Stimulated activated CD8-positive, alpha-beta memory T cell treated with anti-CD3 and anti-CD28 coated beads, Interleukin-4, amount 100 ng/mL, for 48 hours (primary cell): ENCODE results near the gene DNPEP.
A peak's percentile ranks its signal among the peaks of the same experiment; 100 is the strongest.
"Not testable (repeated sequence)": the region's sequence is repeated elsewhere in the genome, so short reads cannot be mapped to it uniquely, and the experiment has no call there.

Experiments
- DNase-seq: peaks from one replicate; pipeline ENCODE4 v3.0.0-alpha.2; 2020

Gene DNPEP

DNA sequence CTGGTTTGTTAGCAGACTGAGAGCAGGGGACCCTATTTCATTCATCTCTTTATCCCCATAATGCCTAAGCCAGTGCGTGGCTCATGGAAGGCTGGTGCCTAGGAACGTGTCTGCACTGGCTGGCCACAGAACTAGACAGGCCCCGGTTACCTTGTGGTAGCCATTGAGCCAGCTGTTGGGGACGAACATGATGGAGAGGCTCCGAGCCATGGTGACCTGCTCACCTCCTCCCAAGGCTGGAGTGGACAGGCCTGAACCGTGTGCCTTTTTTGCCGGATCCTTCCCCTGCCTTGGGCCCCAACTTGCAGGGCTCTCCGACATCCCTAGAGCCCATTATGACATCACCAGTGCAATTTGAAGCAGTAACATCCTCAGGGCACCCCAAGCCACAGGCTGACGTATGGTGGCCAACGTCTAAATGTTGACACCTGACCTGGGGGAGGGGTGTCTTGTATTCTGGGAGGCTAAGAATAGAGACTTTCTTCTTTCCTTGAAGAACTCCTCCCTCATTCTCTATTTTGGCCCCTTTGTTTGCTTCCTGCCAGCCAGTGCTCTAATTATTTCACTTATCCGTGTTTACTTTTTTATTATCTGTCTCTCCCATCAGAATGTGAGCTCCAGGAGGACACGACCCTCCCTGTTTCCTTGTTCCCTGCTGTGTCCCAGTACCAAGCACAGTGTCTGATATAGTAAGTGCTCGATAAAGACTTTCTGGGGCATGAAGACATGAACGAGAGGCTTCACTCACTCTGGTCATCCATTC is 12.2 kb upstream of the DNPEP start:
- DNase-seq: no peak

DNA sequence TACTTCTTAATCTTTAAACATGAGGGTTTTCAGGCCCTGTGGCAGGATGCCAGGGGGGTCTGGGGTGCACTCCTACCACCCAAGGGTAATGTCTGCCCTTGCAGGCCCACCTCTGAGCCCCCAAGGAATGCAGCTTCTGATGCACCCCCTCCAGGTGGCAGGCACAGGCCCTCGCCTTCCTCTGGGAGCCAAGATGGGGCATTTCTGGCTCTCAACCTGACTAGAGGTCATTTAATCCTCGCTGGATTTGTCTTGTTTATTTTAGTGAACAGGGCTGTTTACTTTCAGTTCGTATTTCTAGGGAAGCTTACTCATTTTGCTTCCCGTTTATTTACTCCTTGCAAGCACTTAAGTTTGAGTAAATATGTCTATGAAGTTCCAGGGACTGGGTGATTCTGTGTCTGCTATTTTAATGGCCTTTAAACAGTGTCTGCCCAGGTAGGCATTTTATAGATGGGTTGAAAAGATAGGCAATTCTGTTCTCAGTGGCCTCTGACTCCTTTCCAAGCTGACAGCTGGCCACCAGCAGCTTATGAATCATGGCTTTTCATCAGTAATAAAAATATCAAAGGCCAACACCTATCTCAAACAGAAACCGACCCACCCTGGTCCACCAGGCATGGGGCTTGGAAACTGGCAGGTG is 11.1 kb upstream of the DNPEP start:
- DNase-seq: no peak

DNA sequence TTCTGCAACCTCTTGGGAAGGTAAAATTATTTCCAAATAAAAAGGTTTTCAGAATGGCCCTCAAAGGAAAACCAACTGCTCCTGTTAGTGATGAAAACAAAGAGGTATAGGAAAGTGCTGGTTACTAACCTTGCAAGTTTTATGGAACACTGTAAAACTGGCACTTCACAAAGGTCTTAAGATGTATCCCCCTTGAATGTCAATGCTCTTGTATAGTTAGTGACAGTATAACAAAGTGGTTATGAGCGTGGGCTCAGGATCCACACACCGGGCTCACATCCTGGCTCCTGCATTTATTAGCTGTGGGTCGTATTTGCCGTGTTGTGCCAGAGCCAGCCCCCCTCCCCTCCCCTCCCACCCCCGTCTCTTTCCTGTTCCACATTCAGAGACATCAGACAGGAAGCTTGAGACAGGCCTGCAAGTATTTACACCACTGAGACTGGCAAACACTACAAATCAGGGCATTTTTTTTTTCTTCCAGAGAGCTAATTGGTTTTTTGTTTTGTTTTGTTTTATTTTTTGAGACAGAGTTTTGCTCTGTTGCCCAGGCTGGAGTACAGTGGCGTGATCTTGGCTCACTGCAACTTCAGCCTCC is 9.2 kb upstream of the DNPEP start:
- no peak for DNase-seq

DNA sequence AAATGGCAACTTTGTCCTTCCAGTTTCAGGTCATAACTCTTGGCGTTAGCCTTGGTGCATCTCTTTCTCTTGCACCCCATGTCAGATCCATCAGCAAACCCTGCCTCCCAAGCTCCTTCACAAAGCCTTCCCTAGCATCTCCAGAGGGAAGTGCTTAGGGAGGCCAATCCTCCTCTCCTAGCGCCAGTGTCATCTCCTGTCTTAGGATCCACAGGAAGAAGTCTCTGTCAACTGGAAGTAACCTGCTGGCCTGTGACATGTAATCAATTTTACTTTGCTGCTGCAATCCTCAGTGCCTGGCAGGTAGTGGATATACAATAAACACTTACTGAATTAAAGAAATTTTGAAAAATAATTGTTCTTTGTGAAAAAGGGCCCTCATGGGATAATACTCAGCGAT is 7.9 kb upstream of the DNPEP start:
- no peak for DNase-seq

DNA sequence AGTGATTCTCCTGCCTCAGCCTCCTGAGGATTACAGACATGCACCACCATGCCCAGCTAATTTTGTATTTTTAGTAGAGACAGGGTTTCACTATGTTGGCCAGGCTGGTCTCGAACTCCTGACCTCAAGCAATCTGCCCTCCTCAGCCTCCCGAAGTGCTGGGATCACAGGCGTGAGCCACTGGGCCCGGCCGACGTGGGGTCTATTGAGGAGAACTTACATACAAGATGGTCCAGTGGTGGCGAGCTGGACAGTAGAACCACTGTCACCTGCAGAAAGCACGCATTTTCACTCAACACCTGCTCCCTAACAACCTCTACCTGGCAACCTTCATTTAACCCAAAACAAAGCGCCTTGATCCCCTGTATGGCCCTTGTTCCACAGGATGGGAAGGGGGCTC is 7.3 kb upstream of the DNPEP start:
- not testable (repeated sequence) for DNase-seq

DNA sequence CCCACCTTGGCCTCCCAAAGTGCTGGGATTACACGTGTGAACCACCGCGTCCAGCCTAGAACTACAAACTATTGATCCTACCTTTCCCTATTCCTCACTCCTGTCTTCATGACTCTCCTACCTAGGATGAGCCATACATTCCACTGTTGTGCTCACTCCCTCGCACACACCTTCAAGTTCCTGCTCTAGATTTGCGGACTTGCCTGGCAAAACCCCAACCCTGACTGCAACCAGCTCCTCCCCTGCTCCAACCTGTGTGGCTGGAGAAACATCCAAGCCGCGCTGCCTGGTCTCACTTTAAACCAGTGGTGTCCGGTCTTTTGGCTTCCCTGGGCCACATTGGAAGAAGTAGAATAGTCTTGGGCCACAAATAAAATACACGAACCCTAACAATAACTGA is 5.0 kb upstream of the DNPEP start:
- no peak for DNase-seq

DNA sequence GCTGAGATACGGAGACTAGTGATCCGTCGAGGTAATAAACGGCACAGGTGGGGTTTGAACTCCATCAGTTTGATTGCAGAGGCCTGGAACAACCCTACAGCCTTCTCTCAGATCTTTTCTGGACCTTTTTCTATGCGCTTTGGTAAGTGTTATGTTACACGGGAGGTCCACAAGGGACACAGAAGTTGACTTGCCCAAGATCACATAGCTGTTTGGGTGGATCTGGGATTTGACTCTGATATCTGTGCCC is 1.1 kb upstream of the DNPEP start:
- DNase-seq: no peak

DNA sequence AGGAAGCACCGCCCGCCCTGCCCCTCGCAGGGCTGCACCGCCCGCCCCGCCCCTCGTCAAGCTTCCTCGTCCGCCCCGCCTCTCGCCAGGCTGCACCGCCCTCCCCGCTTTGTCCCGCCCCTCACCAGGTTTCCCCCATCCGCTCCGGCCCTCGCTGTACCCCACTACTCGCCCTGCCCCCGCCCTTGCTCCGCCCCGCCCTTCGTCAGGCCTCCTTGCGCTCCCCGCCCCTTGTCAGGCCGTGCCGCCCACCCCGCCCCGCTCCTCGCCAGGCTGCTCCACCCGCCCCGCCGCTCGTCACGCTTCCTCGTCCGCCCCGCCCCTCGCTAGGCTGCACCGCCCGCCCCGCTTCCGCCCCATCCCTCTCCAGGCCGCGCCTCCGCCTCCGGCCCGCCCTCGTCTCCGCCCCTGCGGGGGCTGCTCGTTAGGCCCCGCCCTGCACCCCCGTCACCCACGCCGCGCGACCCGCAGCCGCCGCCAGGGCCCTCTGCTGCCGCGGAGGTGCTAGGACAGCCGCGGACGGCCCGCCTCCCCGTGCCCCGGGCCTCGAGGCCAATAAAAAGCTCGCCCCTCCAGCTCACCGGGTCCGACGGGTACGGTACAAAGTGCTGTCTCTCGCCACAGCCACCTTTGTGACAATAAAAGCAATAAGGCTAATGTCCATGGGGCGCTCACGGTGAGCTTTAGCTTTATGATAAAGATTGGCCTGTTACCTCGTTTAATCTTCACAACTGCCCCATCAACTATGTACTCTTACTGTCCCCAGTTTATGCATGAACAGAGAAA is 602 bp upstream of the DNPEP start:
- DNase-seq: peak; percentile 99

DNA sequence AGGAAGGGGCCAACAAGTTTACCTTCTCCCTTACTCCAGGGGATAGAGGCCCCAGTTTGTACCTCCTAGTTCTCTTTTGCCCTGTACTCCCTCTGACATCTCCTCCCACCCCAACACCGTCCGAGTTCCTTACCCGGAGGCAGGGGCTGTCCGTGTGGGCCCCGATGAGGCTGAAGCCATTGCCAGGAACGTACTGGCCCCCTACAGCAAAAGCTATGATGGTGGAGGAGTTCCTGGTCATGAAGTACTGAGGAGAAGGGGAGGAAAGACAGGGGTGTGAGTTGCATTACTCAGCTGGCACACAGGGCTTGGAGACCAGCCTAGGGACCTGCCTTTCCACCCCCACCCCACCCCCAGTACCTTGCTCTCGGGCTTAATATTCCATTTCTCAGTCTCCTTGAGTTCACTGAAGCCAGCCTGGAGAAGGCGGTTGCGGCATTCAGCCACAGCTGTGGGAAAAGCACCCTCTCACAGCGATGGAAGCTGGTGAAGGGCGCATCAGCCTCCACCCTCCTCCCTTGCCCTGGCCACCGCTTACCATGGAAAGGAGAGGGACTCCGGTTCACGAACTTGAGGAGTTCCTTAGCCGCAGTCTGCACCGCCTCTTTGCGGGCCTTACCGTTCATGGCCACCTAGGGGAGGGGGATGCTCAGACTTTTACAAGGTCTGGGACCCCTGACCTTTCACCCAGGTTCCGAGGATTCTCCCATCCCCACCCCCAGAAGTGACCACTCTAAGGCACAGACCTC is 1.0 kb downstream of the DNPEP start:
- peak; percentile 31 for DNase-seq

DNA sequence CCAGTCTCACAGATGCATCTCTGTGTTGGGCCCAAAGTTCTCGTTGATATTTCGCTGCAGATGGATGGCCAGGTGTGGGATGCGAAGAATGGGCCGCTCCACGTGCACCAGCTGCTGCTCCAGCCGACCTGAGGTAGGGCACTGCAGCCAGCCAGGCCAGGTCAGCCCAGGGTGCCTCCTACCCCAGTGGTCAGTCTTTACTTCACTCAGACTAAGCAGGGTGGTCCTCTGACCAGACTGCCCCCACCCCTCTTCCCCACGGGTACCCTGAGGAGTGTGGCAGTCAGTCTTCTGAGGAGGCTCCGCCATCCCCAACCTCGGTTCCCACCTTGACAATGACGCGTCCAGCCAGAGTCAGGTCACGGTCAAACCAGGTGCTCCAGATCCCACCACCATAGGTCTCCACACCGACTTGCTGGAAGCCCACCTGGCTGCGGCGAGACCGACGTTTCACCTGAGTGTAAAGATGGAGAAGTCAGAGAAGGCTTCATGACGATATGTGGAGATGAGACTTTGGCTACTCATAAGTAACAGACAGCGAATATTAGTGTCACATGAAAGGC is 1.7 kb downstream of the DNPEP start:
- no peak for DNase-seq

DNA sequence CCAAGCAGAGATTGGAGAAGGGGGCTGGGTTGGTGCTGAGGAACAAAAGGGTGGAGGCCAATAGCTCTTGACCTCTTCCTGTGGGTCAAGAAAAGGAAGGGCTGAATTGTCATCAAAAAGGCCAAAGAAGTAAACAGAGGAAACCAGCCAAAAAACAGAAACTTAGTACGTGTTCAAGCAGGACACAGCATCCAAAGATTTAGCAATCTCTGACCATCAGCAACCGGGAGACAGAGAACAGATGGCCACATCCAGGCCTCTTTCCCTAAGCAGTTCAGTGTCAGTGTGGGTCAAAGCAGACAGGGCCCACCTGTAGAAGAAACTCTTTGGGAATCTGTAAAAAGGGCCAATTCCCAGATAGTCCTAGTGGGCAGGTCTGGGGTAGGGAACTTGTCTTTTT is 2.9 kb downstream of the DNPEP start:
- no peak for DNase-seq

DNA sequence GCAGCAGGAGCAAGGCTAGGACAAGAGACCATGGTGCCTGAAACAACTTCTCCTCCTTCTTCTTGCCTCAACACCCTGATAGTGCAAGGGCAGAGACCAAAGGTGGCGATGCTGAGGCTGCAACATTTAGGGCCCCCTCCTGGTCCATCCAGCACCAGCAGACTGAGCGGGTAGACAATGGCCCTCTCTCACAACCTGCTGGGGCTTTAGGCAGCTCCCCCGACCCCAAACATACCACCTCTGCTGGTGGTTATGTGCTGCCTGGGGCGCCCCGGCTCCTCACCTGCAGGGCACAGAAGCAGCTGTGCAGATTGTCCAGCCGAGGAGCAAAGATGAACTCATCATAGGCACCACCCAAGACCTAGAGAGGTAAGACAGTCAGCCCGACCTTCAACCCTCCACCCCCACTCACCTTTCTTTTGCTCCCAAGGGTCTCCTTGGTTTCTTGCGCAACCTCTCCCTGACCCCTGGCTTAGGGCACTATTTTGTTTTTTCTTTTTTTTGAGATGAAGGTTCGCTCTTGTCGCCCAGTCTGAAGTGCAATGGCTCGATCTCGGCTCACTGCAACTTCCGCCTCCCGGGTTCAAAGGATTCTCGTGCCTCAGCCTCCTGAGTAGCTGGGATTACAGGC is 3.5 kb downstream of the DNPEP start:
- no peak for DNase-seq

DNA sequence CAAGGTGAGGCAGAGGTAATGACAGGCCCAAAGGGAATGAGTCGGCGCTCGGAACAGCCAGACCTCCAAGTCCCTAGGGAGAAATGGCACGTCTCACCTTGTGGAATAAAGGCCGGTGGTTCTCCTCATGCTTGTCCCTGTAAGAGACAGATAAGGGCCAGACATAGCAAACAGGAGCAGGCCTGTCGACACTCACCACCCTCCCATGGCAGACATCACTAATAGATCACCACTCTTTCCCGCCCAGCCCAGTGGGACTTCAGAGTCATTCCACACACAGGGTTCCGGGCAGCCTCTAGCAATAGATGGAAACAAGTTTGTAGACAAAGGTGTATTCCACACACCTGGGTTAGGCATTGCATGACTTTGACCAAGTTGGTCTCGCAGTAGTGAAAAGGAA is 6.3 kb downstream of the DNPEP start:
- no peak for DNase-seq

DNA sequence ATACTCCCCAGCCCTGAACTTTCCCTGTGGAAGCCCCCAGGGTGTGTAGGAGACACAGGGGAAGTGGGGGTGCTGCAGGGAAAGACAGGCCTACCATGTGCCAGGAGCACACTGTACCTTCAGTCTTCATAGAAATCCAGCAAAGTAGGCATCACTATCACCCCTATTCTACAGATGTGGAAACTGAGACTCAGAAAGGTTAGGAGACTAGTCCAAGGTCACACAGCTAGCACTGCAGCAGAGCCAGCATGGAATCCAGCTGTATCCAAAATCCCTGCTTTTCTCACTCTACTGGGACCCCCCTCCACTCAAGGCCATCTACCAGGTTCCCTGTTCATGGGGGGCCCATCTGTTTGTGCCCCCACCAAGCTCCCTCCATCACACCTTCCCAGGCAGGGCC is 6.8 kb downstream of the DNPEP start:
- no peak for DNase-seq

DNA sequence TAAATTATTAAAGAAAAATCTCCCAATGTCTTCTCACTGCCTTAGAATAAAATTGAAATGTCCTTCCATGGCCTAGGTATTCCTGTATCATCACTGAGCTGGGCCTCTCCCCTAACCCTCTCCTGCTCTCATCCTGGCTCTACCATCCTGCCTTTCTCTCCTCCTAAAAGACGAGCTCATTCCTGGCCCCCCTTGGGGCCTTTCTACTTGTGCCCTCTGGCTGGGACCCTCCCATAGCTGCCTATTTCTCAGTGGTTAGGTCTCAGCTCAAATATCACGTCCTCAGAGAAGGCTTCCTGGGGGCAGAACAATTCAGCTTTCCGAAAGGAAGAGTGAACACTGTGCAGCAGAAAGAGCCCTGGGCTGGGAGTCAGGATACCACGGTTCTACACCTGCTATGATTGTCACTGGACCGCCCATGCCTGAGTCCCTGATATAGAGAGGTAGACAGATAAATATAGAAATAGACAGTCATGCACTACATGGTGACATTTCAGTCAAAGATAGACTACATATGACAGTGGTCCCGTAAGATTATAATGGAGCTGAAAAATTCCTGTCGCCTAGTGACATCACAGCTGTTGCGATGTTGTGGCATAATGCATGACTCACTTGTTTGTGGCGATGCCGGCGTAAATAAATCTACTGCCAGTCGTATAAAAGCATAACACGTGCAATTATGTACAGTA is 9.4 kb downstream of the DNPEP start:
- DNase-seq: no peak

DNA sequence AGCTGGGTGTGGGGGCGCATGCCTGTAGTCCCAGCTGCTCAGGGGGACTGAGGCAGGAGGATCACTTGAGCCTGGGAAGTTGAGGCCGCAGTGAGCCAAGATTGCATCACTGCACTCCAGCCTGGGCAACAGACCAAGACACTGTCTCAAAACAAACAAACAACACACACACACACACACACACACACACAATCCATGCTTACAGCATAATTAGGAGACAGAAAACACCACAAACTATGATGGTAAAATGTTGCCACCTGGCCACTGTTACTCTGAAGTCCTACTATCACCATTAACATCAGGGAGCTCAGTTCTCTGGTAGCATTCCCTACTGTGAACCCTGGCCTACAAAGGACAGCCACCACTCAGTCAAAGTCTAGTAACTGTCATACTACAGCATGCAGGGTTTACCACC is 18.3 kb downstream of the DNPEP start:
- DNase-seq: no peak

DNA sequence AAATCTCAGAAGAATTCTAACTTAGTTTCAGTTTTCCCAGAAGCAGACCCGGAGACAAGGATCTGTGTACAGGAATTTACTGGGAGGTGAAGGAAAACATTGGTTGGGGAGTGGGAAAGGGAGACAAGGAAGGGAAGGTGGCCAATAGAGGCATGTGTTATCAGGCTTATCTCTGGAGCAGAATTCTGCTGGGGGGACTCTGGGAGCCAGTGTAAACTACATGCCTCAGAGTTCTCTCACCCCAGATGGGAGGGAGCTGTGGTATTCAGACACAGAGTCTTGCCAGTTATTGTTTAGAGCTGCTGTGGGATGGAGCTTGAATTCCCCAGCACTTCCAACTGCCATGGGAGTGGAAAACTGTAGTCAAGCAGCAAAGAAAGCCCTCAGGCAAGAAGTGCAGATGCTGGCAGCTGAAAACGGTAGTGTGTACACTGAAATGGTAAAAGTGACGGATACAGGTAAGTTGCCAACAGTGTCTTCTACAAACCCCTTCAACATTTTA is 19.0 kb downstream of the DNPEP start:
- no peak for DNase-seq

DNA sequence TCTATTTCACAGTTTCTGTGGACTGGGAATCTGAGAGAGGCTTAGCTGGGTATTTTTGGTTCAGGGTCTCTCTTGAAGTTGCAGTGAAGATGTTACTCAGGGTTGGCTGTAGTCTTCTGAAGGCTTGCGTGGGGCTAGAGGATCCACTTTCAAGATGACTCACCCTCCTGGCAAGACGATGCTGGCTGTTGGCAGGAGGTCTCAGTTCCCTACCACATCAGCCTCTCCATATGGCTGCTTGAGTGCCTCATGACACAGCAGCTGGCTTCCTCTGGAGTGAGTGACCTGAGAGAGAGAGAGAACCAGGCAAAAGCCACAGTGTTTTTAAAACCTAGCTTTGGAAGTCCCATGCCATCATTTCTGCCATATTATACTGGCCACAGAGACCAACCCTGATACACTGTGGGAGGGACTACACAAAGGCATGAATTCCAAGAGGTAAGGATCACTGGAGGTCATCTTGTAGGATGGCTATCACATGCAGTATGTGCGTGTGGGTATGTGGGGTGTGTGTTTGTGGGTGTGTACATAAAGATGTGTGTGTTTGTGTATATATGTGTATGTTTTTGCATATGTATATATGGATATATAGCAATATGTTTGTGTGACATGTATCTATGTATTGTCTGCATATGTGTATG is 25.1 kb downstream of the DNPEP start:
- no peak for DNase-seq

DNA sequence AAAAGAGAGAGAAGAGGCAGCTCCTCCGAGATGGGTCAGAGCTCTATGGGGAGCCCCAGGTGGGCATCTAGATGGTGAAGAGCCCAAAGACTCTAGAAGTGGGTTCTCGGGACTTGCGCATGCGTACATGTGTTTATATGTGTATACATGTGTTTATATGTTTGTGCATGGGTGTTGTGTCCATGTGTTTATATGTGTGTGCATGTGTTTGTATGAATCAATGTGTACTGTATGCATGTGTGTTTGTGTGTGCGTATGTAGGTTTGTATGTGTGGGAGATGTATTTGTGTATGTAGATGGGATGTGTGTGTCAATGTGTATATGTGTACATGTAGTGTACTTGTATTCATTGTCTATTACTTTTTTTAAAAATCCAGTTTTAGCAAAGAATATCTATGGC is 25.6 kb downstream of the DNPEP start:
- DNase-seq: no peak

DNA sequence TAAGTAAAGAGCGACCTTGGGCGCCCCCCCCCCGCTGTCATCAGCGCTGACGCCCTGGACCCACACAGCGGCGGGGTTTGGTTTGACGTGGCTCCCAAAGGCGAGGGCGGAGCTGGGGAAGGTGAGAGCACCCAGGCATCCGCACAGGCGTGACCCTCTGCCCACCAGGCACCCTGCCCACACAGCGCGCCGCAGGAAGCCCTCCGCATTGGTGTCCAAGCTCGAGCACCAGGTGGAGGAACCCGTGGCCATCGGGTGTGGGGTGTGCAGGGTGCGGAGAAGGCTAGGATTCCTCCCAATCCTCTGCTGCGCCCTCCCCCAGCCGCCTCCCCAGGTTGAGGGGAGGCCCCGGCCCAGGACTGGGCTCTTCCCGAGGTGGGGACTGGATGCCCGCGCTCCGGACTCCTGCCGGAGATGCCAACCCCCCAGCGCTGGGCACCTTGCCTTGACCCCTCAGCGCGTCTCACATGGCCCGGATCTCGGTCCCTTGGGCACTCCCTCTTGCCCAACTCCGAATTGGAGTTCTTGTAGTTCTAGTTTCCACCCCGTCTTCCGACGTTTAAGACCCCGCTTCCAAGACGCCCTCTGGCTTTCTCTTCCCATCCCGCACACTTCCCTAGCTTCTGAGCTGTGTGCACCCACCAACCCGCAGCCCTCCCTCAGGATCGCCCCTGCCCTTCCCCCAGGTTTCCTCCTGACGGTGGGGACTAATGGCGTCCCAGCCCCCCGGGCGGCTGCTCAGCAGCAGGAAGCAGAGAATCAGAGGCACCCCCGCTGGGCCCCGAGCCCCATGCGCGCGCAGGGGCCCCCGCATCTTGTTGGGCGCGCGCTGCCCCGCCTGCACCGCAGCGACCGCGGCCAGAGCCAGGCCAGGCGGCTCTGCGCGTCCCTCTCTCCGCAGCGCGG is 29.3 kb downstream of the DNPEP start:
- peak; percentile 61 for DNase-seq
